Measurements from ENCODE around the gene DENND4B.

The DENND4B gene

DNA sequence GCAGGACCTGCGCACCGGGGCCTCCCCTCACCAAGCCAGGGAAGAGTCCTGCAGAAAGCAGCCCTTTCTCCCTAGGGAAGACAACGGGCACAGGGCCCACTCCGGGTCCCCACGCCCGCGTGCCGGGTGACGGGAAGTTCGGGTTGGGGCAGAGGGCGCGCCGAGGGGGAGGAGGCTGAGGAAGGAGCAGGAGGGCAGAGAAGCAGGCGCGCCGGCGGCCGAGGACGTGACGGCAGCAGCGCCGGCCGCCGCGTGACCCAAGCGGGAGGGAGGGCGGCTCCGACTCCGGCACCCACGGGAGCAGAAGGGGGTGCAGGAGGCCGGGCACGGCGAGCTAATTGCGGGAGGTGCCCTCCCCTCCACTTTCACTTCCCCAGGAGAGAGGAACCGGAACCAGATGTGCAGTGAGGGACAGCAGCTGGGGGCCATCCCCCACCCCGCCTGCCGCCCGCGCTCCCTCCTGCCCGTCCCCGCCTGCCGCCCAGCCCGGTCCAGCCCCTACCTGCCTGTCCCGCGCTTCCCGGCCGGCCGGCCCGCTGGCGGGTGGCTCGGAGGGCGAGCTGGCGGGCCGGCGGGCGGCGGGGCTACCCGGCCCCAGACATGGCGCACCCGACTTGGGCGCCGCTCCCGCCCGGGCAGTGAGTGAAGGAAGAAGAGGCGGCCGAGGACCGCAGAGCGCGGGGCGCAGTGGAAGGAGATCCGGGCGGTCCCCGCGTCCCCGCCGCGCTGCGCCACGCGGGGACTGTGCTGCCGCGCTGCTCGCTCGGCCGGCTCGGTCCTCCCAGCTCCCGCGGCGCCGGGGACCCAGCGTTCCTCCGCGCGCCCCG is 510 bp downstream of the DENND4B start:
- peak overlapping the region; percentile 77 to 78 for H3K4me3 ChIP-seq (replicated peaks in 1 of 2; ENCODE audit: low read depth in 2 of 2, low read length in 2 of 2)
- TF ChIP-seq, protein P1, sequence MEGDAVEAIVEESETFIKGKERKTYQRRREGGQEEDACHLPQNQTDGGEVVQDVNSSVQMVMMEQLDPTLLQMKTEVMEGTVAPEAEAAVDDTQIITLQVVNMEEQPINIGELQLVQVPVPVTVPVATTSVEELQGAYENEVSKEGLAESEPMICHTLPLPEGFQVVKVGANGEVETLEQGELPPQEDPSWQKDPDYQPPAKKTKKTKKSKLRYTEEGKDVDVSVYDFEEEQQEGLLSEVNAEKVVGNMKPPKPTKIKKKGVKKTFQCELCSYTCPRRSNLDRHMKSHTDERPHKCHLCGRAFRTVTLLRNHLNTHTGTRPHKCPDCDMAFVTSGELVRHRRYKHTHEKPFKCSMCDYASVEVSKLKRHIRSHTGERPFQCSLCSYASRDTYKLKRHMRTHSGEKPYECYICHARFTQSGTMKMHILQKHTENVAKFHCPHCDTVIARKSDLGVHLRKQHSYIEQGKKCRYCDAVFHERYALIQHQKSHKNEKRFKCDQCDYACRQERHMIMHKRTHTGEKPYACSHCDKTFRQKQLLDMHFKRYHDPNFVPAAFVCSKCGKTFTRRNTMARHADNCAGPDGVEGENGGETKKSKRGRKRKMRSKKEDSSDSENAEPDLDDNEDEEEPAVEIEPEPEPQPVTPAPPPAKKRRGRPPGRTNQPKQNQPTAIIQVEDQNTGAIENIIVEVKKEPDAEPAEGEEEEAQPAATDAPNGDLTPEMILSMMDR (IDR thresholded peaks at IDR 0.05; ENCODE audit: low read depth, low read length), result no peak
- peak; percentile 71 to 89 for DNase-seq (ENCODE audit: low read depth in 2 of 2)

DNA sequence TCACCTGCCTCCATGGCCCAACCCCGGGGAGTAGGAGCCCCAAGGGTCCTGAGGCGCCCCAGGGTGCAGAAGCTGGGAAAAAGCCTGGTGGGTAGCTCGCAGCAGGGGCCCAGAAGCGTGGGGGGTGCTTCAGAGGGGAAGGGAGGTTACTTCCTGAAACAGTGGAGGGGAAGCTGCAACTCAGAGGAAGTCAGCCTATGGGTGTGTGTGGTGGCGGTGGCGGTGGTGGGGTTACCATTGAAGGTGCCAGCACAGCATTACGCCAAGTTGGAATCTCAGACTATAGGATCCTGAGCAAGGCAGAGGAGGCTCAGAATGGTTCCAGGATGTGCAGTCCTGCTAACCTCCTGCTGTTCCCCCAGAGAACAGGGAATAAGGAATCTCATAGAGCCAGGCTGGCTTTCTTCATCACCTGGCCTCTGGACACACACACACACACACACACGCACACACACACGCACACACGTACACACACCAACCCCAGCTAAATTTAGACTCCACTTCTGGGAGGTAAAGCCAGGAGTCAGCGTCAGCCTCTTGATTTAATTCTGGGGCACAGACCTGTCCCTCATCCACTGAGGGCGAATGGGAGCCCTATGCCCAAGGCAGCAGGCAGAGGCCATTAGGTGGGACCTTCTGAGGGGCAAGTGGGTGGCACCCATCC is 1.3 kb downstream of the DENND4B start:
- TF ChIP-seq, protein P1 (IDR thresholded peaks at IDR 0.05; ENCODE audit: low read depth, low read length), result no peak
- peak overlapping the region; percentile 77 to 78 for H3K4me3 ChIP-seq (replicated peaks in 1 of 2; ENCODE audit: low read depth in 2 of 2, low read length in 2 of 2)
- peak; percentile 57 to 69 for DNase-seq (ENCODE audit: low read depth in 2 of 2)

DNA sequence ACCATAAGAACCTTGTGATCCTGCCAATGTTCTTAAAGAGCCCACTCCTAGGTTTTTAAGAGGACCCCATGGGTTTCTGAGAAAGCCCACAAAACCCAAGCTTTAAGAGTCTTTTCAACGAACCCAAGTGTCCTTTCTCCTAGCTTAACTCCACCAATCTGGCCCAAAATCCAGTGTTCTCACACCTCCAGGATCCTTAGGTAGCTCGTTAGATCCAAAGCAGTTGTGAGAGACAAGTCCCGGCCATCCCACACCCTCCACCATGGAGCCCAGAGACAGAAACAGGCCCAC is 1.7 kb downstream of the DENND4B start:
- TF ChIP-seq, protein P1 (IDR thresholded peaks at IDR 0.05; ENCODE audit: low read depth, low read length), result no peak
- H3K4me3 ChIP-seq (replicated peaks in 1 of 2; ENCODE audit: low read depth in 2 of 2, low read length in 2 of 2), result peak overlapping the region in 1 of 2 donors; percentile 77

DNA sequence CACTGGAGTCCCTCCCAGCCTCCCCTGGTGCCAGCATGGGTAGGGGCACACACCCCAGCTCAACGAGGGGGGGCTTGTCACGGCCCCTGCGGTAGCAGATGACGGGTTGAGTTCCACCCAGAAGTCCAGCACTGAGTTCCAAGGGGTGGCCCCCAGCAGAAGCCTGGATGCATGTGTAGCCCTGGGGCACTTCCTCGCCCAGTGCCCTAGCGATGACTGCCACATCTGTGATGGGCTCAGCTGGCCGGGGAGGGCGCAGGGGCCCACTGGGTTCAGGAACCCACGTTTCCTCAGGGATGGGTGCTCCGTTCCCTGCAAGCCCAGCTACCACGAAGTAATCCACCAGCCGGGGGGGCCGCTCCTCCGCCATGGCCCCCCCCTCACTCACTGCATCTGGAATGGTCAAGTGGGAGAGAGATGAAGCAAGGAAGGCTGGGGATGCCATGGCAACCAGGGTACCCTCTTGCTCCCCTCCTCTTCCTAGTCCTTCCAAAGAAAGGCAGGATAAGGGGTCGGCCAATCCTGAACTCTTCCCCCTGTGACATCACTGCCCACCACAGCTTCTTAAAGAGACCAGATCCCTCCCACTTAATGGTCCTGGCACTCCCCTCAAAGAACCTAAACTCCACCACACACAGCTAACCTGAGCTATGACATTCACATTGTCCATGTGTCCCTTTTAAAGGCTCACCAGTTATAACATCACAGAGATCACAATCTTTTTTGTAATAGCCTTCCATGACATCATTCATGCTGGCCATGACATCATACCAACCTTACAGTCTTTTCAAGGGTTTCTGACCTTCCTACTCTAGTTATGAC is 2.3 kb downstream of the DENND4B start:
- no peak overlapping the region for H3K4me3 ChIP-seq (replicated peaks in 1 of 2; ENCODE audit: low read depth in 2 of 2, low read length in 2 of 2)
- peak in 1 of 2 donors; percentile 18 for DNase-seq (ENCODE audit: low read depth in 2 of 2)
- TF ChIP-seq, protein P1 (IDR thresholded peaks at IDR 0.05; ENCODE audit: low read depth, low read length), result no peak

More for the DNA sequence above, 1.7 kb downstream of the DENND4B start:
- DNase-seq (ENCODE audit: low read depth in 2 of 2), result no peak

DNA sequence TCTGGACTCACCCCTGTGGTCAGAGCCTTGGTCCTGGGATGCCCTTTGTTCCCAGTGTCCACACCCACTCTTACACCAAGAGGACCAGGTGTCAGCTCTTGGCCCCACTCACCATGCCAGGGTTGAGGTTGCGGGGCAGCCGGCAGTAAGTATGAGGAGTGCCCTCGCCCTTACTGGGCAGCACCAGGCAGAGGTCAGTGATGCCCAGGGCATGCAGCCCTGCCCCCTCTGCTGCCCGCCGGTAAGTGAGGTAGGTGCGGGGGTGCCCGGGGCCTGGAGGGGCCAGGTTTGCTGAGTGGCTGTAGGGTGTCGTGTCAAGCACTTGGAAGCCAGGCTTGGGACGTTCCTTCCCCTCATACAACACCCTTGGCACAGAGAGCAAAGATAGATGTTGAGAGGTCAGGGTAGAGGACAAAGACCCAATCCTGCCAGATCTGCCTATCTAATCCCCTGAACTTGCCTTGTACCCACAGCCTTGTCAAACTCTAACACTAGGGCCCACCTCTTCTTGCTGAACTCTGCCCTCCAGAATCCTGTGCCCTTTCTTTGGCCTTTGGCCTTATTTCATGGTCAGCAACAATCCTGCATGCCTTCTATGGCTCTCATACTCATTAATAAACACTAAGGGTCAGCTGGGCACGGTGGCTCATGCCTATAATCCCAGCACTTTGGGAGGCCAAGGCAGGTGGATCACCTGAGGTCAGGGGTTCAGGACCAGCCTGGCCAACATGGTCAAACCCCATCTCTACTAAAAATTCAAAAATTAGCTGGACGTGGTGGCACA is 3.6 kb downstream of the DENND4B start:
- H3K4me3 ChIP-seq (replicated peaks in 1 of 2; ENCODE audit: low read depth in 2 of 2, low read length in 2 of 2), result no peak overlapping the region
- no peak for DNase-seq (ENCODE audit: low read depth in 2 of 2)
- TF ChIP-seq, protein P1 (IDR thresholded peaks at IDR 0.05; ENCODE audit: low read depth, low read length), result no peak
